GM12892 (cell line): Measurements from ENCODE around the gene NKD2.

Experiments
- DNase-seq: peaks from one replicate; pipeline ENCODE4 v3.0.0; 2011; ENCODE audit not compliant: insufficient read length
- FAIRE-seq: peaks from 2 replicates; lab custom pipeline; 2011; peaks lifted over from hg19 to GRCh38; lab: Jason Lieb, UNC
- POLR2A ChIP-seq: IDR thresholded peaks from 2 replicates; pipeline ENCODE4 v1.6.1; 2011; ENCODE audit warnings: low read depth, low read length, control low read depth
- POLR2AphosphoS5 ChIP-seq: IDR thresholded peaks from 2 replicates; pipeline ENCODE4 v1.6.1; 2011; ENCODE audit warnings: low read depth, low read length, control low read depth
- TAF1 ChIP-seq: IDR thresholded peaks from 2 replicates; pipeline ENCODE4 v1.6.1; 2011; ENCODE audit warnings: low read depth, mild to moderate bottlenecking, control low read depth, low read length, borderline replicate concordance

NKD2 gene

DNA sequence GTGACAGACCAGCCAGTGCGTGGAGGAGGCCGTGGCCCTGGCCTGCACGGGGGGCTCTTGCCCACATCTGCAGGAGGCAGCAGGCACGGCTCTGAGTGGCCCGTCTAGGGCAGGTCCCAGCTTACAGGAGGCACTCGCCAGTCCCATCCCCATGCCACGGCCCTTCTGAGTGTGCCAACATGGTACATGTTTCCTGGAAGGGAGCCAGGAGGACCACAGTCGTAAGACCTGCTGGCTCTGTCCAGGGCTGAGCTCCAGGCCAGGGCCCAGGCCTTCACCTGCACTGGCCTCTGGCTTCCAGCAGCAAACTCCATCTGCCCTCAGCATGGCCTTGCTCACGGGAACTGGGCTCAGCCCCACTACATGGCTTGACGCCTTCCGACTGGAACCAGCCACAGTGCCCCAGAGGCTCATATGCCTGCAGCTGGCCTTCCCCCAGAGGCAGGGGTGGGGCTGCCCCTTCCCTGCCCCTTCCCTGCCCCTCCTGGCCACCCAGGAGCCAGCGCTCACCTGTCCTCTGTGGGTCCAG lies 3.8 kb downstream of the NKD2 start:
- DNase-seq (no peak), FAIRE-seq (no peak)
- TF ChIP-seq POLR2A = no peak
- TF ChIP-seq TAF1 = no peak
- TF ChIP-seq POLR2AphosphoS5 = no peak

- no peak for TF ChIP-seq POLR2AphosphoS5
- no peak for TF ChIP-seq POLR2A
- no peak for TF ChIP-seq TAF1
- FAIRE-seq = no peak
- DNase-seq = no peak
Measured at GRCh38 chr5:1012900-1013237, 4.3 kb downstream of the NKD2 start.

DNA sequence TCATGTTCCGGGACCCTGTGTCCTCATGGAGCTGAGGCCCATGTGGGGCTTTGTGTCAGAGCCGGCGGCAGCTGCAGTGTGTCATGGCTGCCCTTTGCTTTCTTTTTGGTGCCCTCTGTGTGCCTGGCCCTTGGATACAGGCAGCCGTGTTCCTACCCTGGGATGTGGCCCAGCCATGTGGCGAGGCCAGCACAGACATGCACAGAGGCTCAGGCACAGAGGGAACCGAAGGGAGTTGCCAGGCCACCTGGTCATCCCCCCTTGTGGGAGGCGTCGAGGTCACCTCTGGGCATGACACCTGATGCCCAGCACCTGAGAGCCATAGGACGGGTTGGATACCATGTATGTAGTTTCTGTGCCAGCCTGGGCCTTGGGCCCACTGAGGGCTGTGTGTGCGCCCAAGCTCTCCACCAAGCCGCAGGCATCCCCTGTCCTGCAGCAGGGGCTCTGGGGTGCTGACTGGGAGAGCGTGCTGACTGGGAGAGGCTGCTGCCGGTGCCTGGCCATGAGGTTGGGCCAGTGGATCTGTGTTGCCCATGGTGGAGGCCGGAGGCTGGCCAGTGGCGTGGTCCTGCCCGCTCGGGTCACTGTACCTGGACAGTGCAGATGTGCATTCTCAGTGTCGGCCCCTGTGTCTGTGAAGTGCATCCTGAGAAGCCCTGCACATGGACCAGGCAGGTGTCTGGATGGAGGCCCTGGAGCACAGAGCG lies 4.8 kb downstream of the NKD2 start:
- TF ChIP-seq POLR2A (no peak), POLR2AphosphoS5 (no peak), TAF1 (no peak)
- FAIRE-seq = no peak
- DNase-seq = no peak

GRCh38 chr5:1013948-1014301 lies 5.3 kb downstream of the NKD2 start:
- DNase-seq (no peak), FAIRE-seq (no peak)
- TF ChIP-seq TAF1 (no peak), POLR2A (no peak), POLR2AphosphoS5 (no peak)

GRCh38 chr5:1014346-1014745 lies 5.7 kb downstream of the NKD2 start:
- TF ChIP-seq POLR2A (no peak), POLR2AphosphoS5 (no peak), TAF1 (no peak)
- no peak for DNase-seq
- FAIRE-seq = no peak

GRCh38 chr5:1014781-1015221 lies 6.2 kb downstream of the NKD2 start:
- FAIRE-seq = no peak
- TF ChIP-seq TAF1 = no peak
- TF ChIP-seq POLR2AphosphoS5 = no peak
- TF ChIP-seq POLR2A = no peak
- no peak for DNase-seq

DNA sequence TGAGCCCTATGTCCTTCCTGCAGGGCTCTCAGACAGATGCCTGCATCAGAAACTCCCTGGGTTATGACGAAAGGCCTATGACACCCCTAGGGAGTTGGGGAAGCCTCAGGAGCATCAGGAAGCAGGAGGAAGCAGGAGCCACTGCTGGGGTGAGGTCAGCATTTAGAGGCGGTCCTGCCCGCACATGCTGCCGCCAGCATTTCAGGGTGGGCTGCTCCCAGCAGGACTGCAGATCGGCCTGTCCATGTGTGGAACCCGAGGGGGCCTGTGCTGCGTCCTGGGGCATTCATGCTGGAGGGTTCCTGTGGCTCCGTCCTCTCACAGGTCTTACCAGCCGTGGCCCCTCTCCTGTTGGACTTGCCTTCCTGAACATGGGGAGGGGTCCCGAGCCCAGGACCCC lies 6.9 kb downstream of the NKD2 start:
- TF ChIP-seq POLR2A (no peak), TAF1 (no peak), POLR2AphosphoS5 (no peak)
- DNase-seq = no peak
- no peak for FAIRE-seq

GRCh38 chr5:1016036-1016435 lies 7.4 kb downstream of the NKD2 start:
- no peak for TF ChIP-seq POLR2A
- TF ChIP-seq TAF1 = no peak
- TF ChIP-seq POLR2AphosphoS5 = no peak
- no peak for DNase-seq
- FAIRE-seq = no peak

DNA sequence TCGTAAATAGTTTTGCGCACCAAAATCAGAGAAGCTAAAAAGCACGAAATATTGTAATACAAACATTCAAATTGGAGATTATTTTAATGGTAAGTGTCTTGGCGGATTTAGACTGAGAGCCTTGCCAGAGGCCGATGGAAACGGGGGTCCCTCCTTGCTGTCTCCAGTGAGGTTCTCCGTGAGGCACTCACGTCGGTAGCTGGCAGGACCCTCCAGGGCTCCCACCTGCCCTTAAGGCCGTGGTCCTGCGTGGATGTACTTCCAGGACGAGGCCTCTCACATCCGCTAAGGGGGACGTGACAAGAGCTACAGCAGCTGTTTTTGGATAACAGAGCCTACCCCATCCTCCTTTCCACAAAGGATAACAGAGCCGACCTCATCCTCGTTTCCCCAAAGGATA lies 7.9 kb downstream of the NKD2 start:
- no peak for TF ChIP-seq POLR2A
- TF ChIP-seq POLR2AphosphoS5 = no peak
- TF ChIP-seq TAF1 = no peak
- DNase-seq = no peak
- no peak for FAIRE-seq

DNA sequence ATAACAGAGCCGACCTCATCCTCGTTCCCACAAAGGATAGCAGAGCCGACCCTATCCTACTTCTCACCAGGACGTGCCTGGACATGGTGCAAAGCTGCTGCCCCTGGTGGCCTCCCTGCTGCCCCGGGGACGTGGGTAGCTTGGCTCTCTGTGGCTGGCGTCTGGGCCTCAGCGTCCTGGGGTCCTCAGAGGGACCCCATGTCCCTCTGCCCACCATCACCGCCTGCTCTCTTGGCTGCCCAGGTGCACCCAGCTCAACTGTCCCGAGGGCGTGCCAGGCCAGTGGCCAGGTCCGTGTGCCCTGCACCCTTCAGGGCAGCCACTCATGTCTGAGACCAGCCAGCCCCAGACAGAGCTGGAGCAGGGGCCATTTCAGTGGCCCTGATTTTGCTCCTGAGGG lies 8.5 kb downstream of the NKD2 start:
- FAIRE-seq (no peak), DNase-seq (no peak)
- no peak for TF ChIP-seq POLR2AphosphoS5
- no peak for TF ChIP-seq POLR2A
- no peak for TF ChIP-seq TAF1

- FAIRE-seq = no peak
- DNase-seq = no peak
- TF ChIP-seq POLR2A (no peak), TAF1 (no peak), POLR2AphosphoS5 (no peak)
Measured at GRCh38 chr5:1017691-1018455, 9.3 kb downstream of the NKD2 start.
